ENCODE results near the gene DUS4L.

DNA sequence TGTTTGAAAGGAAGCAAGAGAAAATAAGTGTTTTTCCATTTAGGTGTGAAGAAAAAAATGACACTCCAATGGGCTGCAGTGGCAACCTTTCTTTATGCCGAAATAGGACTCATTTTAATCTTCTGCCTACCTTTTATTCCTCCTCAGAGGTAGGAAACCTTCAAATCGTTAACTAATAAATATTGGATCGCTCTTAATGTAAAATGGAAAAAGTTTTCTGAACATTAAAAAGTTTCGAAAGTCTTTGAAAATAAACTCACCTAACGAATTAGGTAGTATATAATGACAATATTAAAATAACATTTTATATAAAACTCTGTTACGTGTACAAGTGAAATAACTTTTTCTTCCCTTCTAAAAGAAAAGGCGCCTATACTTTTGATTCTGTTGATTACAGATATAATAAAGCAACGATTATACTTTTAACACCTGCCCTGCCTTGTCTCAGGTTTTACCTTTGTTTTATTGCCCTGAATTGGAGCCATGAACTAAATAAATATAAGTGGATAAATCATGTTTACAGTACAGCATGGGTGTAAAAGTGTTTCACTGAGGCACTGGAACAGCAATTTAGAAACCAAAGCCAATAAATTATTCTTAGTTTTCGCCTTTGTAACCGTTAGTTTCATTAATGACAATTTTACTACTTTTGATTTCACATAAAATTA is 17.1 kb downstream of the DUS4L start:
- TF ChIP-seq JUN (IDR thresholded peaks at IDR 0.05; ENCODE audit: borderline replicate concordance, insufficient read depth, insufficient read length, low read depth) (no peak), POLR2AphosphoS5 (IDR thresholded peaks at IDR 0.05; ENCODE audit: insufficient read depth, low read depth, low read length) (no peak), EZH2 (IDR thresholded peaks at IDR 0.05; ENCODE audit: borderline replicate concordance, low read depth, low read length, severe bottlenecking) (no peak)

All from endothelial cell of umbilical vein (primary cell).